H1 (cell line): Measurements from ENCODE around the gene SENP7. TPM values are rescaled to one million over a fixed set of nuclear protein-coding genes. Genes with fewer than 3 reads are reported as not detected.

Experiments used
- CTCF ChIA-PET: fragments of 300-600 bp; sonication (Branson Sonifier 250); formaldehyde crosslinking; loops from one replicate; lab custom pipeline; 2021; ENCODE audit not compliant: partially characterized antibody; lab: Charles Lee
- POLR2A ChIA-PET: fragments of 300-600 bp; sonication (Branson Sonifier 250); formaldehyde crosslinking; loops from one replicate; lab custom pipeline; 2021; ENCODE audit warnings: inconsistent platforms; ENCODE audit not compliant: partially characterized antibody; lab: Charles Lee
- DNase-seq, 2 experiments: peaks; one replicate each; pipeline versions ENCODE4 v3.0.0 to v3.0.0-alpha.2; 2010 to 2022; ENCODE audit warnings: low spot score in 2 of 2, low read depth in 1 of 2, mixed read lengths in 1 of 2
- FAIRE-seq: peaks from 2 replicates; lab custom pipeline; 2011; peaks lifted over from hg19 to GRCh38; lab: Jason Lieb, UNC
- H2AFZ ChIP-seq: 2 replicates; pipeline ENCODE4 v1.8.1; 2012; ENCODE audit warnings: low read length, inconsistent platforms
- H2AK5ac ChIP-seq: 2 replicates; pipeline ENCODE4 v1.6.1; 2013; ENCODE audit warnings: low read depth, low read length
- H2BK120ac ChIP-seq: replicated peaks from 2 replicates; pipeline ENCODE3; 2013; ENCODE audit warnings: low read depth, low read length, inconsistent platforms
- H2BK12ac ChIP-seq: 2 replicates; pipeline ENCODE4 v1.6.1; 2013; ENCODE audit warnings: low read depth, low read length
- H2BK15ac ChIP-seq: 2 replicates; pipeline ENCODE4 v1.6.1; 2013; ENCODE audit warnings: low read length
- H2BK20ac ChIP-seq: 2 replicates; pipeline ENCODE4 v1.6.1; 2013; ENCODE audit warnings: low read length
- H2BK5ac ChIP-seq: 2 replicates; pipeline ENCODE4 v1.6.1; 2013; ENCODE audit warnings: low read depth, low read length
- H3K14ac ChIP-seq: 2 replicates; pipeline ENCODE4 v1.6.1; 2013; ENCODE audit warnings: inconsistent platforms; ENCODE audit not compliant: insufficient read length
- H3K18ac ChIP-seq: 2 replicates; pipeline ENCODE4 v1.6.1; 2013; ENCODE audit warnings: low read length; ENCODE audit errors: extremely low read depth
- H3K23ac ChIP-seq: 2 replicates; pipeline ENCODE4 v1.6.1; 2013; ENCODE audit warnings: inconsistent platforms; ENCODE audit not compliant: insufficient read length
- H3K23me2 ChIP-seq: 2 replicates; pipeline ENCODE4 v1.6.1; 2013; ENCODE audit warnings: low read depth, low read length
- H3K27ac ChIP-seq: 2 replicates; pipeline ENCODE4 v1.6.1; 2011; ENCODE audit warnings: low read depth, low read length, inconsistent platforms
- H3K27me3 ChIP-seq, 4 experiments: replicated peaks in 1 of 4; 1 replicate in 1 of 4; 2 replicates in 3 of 4; pipeline versions ENCODE4 v1.6.1 to v1.8.1; 2011 to 2013; ENCODE audit warnings: low read length in 3 of 4, mild to moderate bottlenecking in 3 of 4, inconsistent platforms in 2 of 4, mixed read lengths in 2 of 4, moderate library complexity in 1 of 4; ENCODE audit not compliant: control insufficient read depth in 3 of 4, insufficient read depth in 3 of 4; ENCODE audit errors: extremely low read depth in 1 of 4
- H3K36me3 ChIP-seq, 4 experiments: 2 replicates each; pipeline versions ENCODE4 v1.6.1 to v1.8.1; 2011 to 2013; ENCODE audit warnings: mild to moderate bottlenecking in 4 of 4, low read length in 3 of 4, moderate library complexity in 2 of 4, control low read depth in 1 of 4, inconsistent platforms in 1 of 4; ENCODE audit not compliant: insufficient read depth in 4 of 4, control insufficient read depth in 2 of 4
- H3K4ac ChIP-seq: replicated peaks from 2 replicates; pipeline ENCODE3; 2013; ENCODE audit warnings: low read length, low read depth, mixed read lengths, inconsistent platforms; ENCODE audit not compliant: insufficient read length
- H3K4me1 ChIP-seq, 4 experiments: replicated peaks in 1 of 4; 1 replicate in 1 of 4; 2 replicates in 3 of 4; pipeline versions ENCODE4 v1.6.1 to v1.8.1; 2011 to 2013; ENCODE audit warnings: low read length in 3 of 4, inconsistent platforms in 2 of 4, mixed read lengths in 1 of 4; ENCODE audit not compliant: insufficient read depth in 4 of 4, control insufficient read depth in 3 of 4
- H3K4me2 ChIP-seq, 2 experiments: 2 replicates each; pipeline versions ENCODE4 v1.6.1 to v1.8.1; 2011 to 2013; ENCODE audit warnings: low read depth in 2 of 2, low read length in 2 of 2, control low read depth in 1 of 2, inconsistent platforms in 1 of 2, mild to moderate bottlenecking in 1 of 2; ENCODE audit not compliant: insufficient read depth in 1 of 2
- H3K4me3 ChIP-seq, 4 experiments: fragments of 200-600, 300-600 bp in 1 of 4; sonication (generic), shearing (Covaris generic), sonication (Bioruptor Twin) in 1 of 4; 2 replicates each; pipeline versions ENCODE4 v1.5.1 to v1.8.1; 2011 to 2016; ENCODE audit warnings: low read length in 4 of 4, low read depth in 3 of 4, control low read depth in 2 of 4, inconsistent platforms in 2 of 4, mild to moderate bottlenecking in 2 of 4, mixed read lengths in 1 of 4, moderate library complexity in 1 of 4; ENCODE audit not compliant: insufficient read depth in 2 of 4; ENCODE audit errors: extremely low read depth in 1 of 4
- H3K56ac ChIP-seq: replicated peaks from 2 replicates; pipeline ENCODE3; 2013; ENCODE audit warnings: low read depth, mild to moderate bottlenecking, mixed read lengths, low read length, inconsistent platforms; ENCODE audit not compliant: insufficient read length
- H3K79me1 ChIP-seq: 2 replicates; pipeline ENCODE4 v1.6.1; 2013; ENCODE audit warnings: low read depth, low read length, control low read depth
- H3K79me2 ChIP-seq, 2 experiments: 2 replicates each; pipeline versions ENCODE4 v1.6.1 to v1.8.1; 2012 to 2013; ENCODE audit warnings: low read length in 2 of 2, mild to moderate bottlenecking in 2 of 2, inconsistent platforms in 1 of 2; ENCODE audit not compliant: insufficient read depth in 2 of 2, control insufficient read depth in 1 of 2
- H3K9ac ChIP-seq, 4 experiments: replicated peaks in 1 of 4; 1 replicate in 1 of 4; 2 replicates in 3 of 4; pipeline versions ENCODE4 v1.6.1 to v1.8.1; 2011 to 2013; ENCODE audit warnings: low read depth in 3 of 4, low read length in 3 of 4, control low read depth in 2 of 4, mild to moderate bottlenecking in 2 of 4, moderate library complexity in 2 of 4, inconsistent platforms in 1 of 4; ENCODE audit errors: extremely low read depth in 1 of 4
- H3K9me3 ChIP-seq, 2 experiments: 2 replicates each; pipeline versions ENCODE4 v1.6.1 to v1.8.1; 2012 to 2013; ENCODE audit warnings: mild to moderate bottlenecking in 2 of 2, moderate library complexity in 2 of 2, control low read depth in 1 of 2, inconsistent platforms in 1 of 2, low read depth in 1 of 2, low read length in 1 of 2, mixed read lengths in 1 of 2; ENCODE audit not compliant: insufficient read depth in 2 of 2
- H4K20me1 ChIP-seq, 2 experiments: replicated peaks in 1 of 2; 2 replicates each; pipeline versions ENCODE3 to v1.8.1; 2011 to 2013; ENCODE audit warnings: inconsistent platforms in 2 of 2, low read length in 2 of 2, mild to moderate bottlenecking in 1 of 2; ENCODE audit not compliant: insufficient read depth in 2 of 2, control insufficient read depth in 1 of 2
- H4K5ac ChIP-seq: 2 replicates; pipeline ENCODE4 v1.6.1; 2013; ENCODE audit warnings: low read length, low read depth, mixed read lengths, inconsistent platforms; ENCODE audit not compliant: insufficient read length
- H4K8ac ChIP-seq: 2 replicates; pipeline ENCODE4 v1.8.0; 2013; ENCODE audit warnings: mild to moderate bottlenecking, moderate library complexity, low read length, inconsistent platforms; ENCODE audit not compliant: insufficient read depth; ENCODE audit errors: extremely low read depth
- H4K91ac ChIP-seq: replicated peaks from 2 replicates; pipeline ENCODE3; 2013; ENCODE audit warnings: low read length, mixed read lengths, inconsistent platforms; ENCODE audit not compliant: insufficient read length
- ASH2L ChIP-seq: fragments of 200-600, 300-600 bp; sonication (generic); IDR thresholded peaks from one replicate; pipeline ENCODE4 v1.7.1; 2017; ENCODE audit warnings: low read length
- FOSL1 ChIP-seq: IDR thresholded peaks from 2 replicates; pipeline ENCODE4 v1.6.1; 2011; ENCODE audit warnings: mild to moderate bottlenecking, low read depth, low read length, moderate library complexity; ENCODE audit not compliant: insufficient read depth
- HDAC2 ChIP-seq, 2 experiments: fragments of 300-600 bp in 1 of 2; sonication (generic) in 1 of 2; IDR thresholded peaks; 2 replicates each; pipeline ENCODE4 v1.6.1; 2011 to 2012; ENCODE audit warnings: low read depth in 2 of 2, low read length in 2 of 2, mild to moderate bottlenecking in 2 of 2, moderate library complexity in 2 of 2, borderline replicate concordance in 1 of 2, inconsistent platforms in 1 of 2
- MAX ChIP-seq: IDR thresholded peaks from 2 replicates; pipeline ENCODE4 v1.6.1; 2012; ENCODE audit warnings: inconsistent platforms
- RFX5 ChIP-seq: IDR thresholded peaks from 2 replicates; pipeline ENCODE4 v1.6.1; 2011; ENCODE audit warnings: low read depth, low read length, improper control_type of control experiment, borderline replicate concordance
- RNF2 ChIP-seq: fragments of 200-900, 300-1000 bp; sonication (generic); IDR thresholded peaks from 2 replicates; pipeline ENCODE4 v1.7.1; 2016; ENCODE audit warnings: borderline replicate concordance, low read depth, mild to moderate bottlenecking, antibody characterized with exemption, low read length; ENCODE audit not compliant: poor library complexity, severe bottlenecking; ENCODE audit errors: missing control alignments
- SIN3A ChIP-seq, 2 experiments: IDR thresholded peaks in 1 of 2; conservative IDR thresholded peaks in 1 of 2; 2 replicates each; pipeline ENCODE4 v1.6.1; 2011 to 2012; ENCODE audit warnings: low read length in 2 of 2, improper control_type of control experiment in 1 of 2, low read depth in 1 of 2, mild to moderate bottlenecking in 1 of 2
- SP1 ChIP-seq: IDR thresholded peaks from 2 replicates; pipeline ENCODE4 v1.6.1; 2011; ENCODE audit warnings: low read depth, low read length
- SRF ChIP-seq: IDR thresholded peaks from 2 replicates; pipeline ENCODE4 v1.6.1; 2011; ENCODE audit warnings: mild to moderate bottlenecking, low read depth, low read length, moderate library complexity
- WGBS, 2 experiments: shearing (Covaris generic) in 1 of 2; methylation state at CpG; one replicate each; pipeline versions ENCODE4 v1.1.6 to v1.1.7; 2013 to 2015; ENCODE audit warnings: low lambda C conversion rate in 2 of 2, mixed read lengths in 2 of 2, inconsistent platforms in 1 of 2, low coverage in 1 of 2, missing lambda C conversion rate in 1 of 2; ENCODE audit not compliant: insufficient replicate concordance in 2 of 2, insufficient coverage in 1 of 2, insufficient read length in 1 of 2; ENCODE audit errors: extremely low coverage in 1 of 2, missing lambda C conversion rate in 1 of 2; 5-methylcytosine and 5-hydroxymethylcytosine counted together
- polyA plus RNA-seq, 7 experiments: library from polyadenylated mRNA; depleted of rRNA in 3 of 7; stranded (reverse) in 5 of 7; unstranded in 2 of 7; fragments of >200 nt in 5 of 7; fragments of 200-250 nt in 2 of 7; gene quantifications; 1 replicate in 5 of 7; 2 replicates in 1 of 7; 4 replicates in 1 of 7; pipeline versions ENCODE4 v1.2.1 to v1.2.3, GENCODE V29; 2011 to 2013; ENCODE audit warnings: missing spikeins in 2 of 7, mixed read lengths in 2 of 7
- total RNA-seq: library from RNA; stranded (reverse); fragmentation: NEBNext Ultra II Directional; extraction: Animal tissue kit (Norgen Biotek cat#: 25700); gene quantifications from 2 replicates; pipeline ENCODE4 v1.2.1, GENCODE V29; 2021
- TF ChIP-seq, protein P1 (sequence below): IDR thresholded peaks from 2 replicates; pipeline ENCODE4 v1.6.1; 2012; ENCODE audit warnings: low read length, inconsistent platforms

Gene SENP7
- total and polyA plus RNA-seq, 2 of the 8 experiments (the other 6 are each of a cell fraction or from before 2014, with no cell fraction given), result 2.8 to 7.8 TPM

GRCh38 chr3:101509811-101510210, 3.2 kb downstream of the SENP7 start:
- Histone ChIP-seq H3K56ac (no peak overlapping the region), H3K23ac (no peak overlapping the region), H2AFZ (no peak overlapping the region), H2BK20ac (no peak overlapping the region), H3K4me3 (no peak overlapping the region), H3K14ac (no peak overlapping the region), H2AK5ac (no peak overlapping the region), H3K4me1 (no peaks in the 10 kb centered on the region; a peak in 3 of 7 replicates), H4K20me1 (no peaks in the 10 kb centered on the region), H3K18ac (no peak overlapping the region), H4K91ac (no peak overlapping the region), H2BK15ac (no peak overlapping the region), H3K27ac (no peak overlapping the region), H3K23me2 (no peaks in the 10 kb centered on the region; the same call in 1 of the 2 replicates), H2BK120ac (no peak overlapping the region), H3K4me2 (no peak overlapping the region), H4K8ac (no peak overlapping the region), H2BK5ac (no peak overlapping the region), H3K4ac (no peak overlapping the region), H3K79me1 (no peaks in the 10 kb centered on the region), H3K79me2 (0 out of 4 replicates have a peak, but pooled peaks cover 0 to 3% of the 10 kb centered on the region in 2 experiments), H3K9ac (no peak overlapping the region), H3K9me3 (no peaks in the 10 kb centered on the region), H3K27me3 (no peaks in the 10 kb centered on the region), H2BK12ac (no peak overlapping the region), H4K5ac (no peak overlapping the region), H3K36me3 (no peaks in the 10 kb centered on the region)
- no peak for DNase-seq
- 80% methylated on average over 3 of the region's 3 CpGs; no CpG with 5 or more reads in 1 of the 2 experiments for WGBS, 2 experiments
- TF ChIP-seq SRF (no peak), SP1 (no peak), FOSL1 (no peak), HDAC2 (IDR thresholded peaks at IDR 0.05; ENCODE audit: borderline replicate concordance in 1 of 2, low read depth in 2 of 2, low read length in 2 of 2) (no peak), RFX5 (no peak), ASH2L (no peak), SIN3A (conservative IDR thresholded peaks at IDR 0.05 in 1 of 2, IDR thresholded peaks at IDR 0.05 in 1 of 2; ENCODE audit: low read depth in 1 of 2, low read length in 2 of 2) (no peak), MAX (no peak), RNF2 (no peak)
- TF ChIP-seq, protein P1, sequence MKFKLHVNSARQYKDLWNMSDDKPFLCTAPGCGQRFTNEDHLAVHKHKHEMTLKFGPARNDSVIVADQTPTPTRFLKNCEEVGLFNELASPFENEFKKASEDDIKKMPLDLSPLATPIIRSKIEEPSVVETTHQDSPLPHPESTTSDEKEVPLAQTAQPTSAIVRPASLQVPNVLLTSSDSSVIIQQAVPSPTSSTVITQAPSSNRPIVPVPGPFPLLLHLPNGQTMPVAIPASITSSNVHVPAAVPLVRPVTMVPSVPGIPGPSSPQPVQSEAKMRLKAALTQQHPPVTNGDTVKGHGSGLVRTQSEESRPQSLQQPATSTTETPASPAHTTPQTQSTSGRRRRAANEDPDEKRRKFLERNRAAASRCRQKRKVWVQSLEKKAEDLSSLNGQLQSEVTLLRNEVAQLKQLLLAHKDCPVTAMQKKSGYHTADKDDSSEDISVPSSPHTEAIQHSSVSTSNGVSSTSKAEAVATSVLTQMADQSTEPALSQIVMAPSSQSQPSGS, result no peak
- FAIRE-seq, result no peak
- ChIA-PET POLR2A (interaction anchor here (1.8 kb wide), 1 partner anchor 65 kb away, joined by 4 read pairs; no protein-coding TSS in a partner anchor), CTCF (no interaction called here)
